KOPT-K1 (cell line): ENCODE results near the gene FYB1.
"Not testable (repeated sequence)": the region's sequence is repeated elsewhere in the genome, so short reads cannot be mapped to it uniquely, and the experiment has no call there.

Source experiments
- H3K27ac ChIP-seq: fragments of 200-600 bp; sonication (generic); 2 replicates; pipeline ENCODE4 v1.5.1; 2016; ENCODE audit warnings: antibody characterized with exemption, mild to moderate bottlenecking, low read depth, low read length; ENCODE audit not compliant: poor library complexity, severe bottlenecking
- H3K36me3 ChIP-seq: fragments of 200-600 bp; sonication (generic); 2 replicates; pipeline ENCODE4 v1.5.1; 2017; ENCODE audit warnings: antibody characterized with exemption, mild to moderate bottlenecking, low read length, moderate library complexity; ENCODE audit not compliant: insufficient read depth
- H3K9me3 ChIP-seq: fragments of 200-600 bp; sonication (generic); 2 replicates; pipeline ENCODE4 v1.5.1; 2017; ENCODE audit warnings: antibody characterized with exemption, low read length, mild to moderate bottlenecking; ENCODE audit not compliant: insufficient read depth, poor library complexity, severe bottlenecking

The FYB1 gene

DNA sequence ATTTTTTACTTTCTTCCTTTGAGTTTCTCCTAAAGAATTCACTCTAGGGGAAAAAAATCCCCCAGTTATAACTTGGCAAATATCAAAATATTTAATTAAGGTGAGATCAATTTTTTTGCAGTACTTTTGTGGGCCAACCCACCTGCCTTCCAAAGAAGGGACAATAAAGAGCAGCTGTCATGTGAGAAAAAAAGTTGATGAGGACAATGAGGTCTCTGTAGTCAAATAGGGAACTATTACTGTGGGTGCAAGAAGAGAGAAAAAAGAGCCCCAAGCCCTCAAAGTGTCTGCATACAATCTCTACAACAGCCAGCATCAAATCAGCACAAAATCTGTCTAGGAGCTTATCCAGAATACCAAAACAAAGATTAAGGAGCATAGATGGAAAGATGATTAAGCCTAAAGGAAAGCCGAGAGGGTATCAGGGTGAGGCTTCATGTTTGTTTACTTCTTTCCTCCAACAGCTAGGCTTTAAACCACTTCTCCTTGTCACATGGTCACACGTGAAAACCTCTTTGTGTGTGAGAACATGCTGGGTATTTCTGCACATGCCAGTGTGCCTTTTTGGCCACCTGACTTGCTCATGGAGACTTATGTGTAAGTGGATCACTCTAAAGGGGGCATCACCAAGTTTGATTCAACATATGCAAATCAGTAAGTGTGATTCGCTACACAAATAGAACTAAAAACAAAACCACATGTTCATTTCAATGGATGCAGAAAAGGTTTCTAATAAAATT is 19.2 kb upstream of the FYB1 start:
- Histone ChIP-seq H3K27ac (no peak overlapping the region), H3K9me3 (peaks cover 9% of the 10 kb centered on the region), H3K36me3 (no peaks in the 10 kb centered on the region)

DNA sequence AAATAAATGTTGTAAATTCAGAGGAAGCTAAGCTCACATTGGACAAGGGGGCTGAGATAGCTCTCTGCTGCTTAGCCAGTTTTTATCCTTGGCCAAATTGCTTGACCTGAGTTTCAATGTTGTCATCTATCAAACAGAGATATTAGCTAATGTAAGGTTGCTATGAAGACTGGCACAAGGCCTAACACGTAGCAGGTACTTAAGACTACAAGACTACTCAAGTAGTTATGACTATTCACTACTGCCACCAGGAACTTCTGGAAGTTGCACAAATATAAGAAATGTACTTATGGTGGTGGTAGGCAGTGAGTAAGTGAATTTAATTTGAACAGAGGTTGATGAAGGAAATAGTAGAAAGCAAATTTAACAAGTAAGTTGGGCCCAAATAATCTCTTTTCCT is 17.4 kb upstream of the FYB1 start:
- Histone ChIP-seq H3K9me3 (peaks cover 9% of the 10 kb centered on the region), H3K36me3 (no peaks in the 10 kb centered on the region), H3K27ac (no peak overlapping the region)

GRCh38 chr5:39235648-39236047 is 16.3 kb upstream of the FYB1 start:
- H3K9me3 ChIP-seq: peaks cover 3% of the 10 kb centered on the region
- H3K27ac ChIP-seq: no peak overlapping the region
- H3K36me3 ChIP-seq: no peaks in the 10 kb centered on the region

DNA sequence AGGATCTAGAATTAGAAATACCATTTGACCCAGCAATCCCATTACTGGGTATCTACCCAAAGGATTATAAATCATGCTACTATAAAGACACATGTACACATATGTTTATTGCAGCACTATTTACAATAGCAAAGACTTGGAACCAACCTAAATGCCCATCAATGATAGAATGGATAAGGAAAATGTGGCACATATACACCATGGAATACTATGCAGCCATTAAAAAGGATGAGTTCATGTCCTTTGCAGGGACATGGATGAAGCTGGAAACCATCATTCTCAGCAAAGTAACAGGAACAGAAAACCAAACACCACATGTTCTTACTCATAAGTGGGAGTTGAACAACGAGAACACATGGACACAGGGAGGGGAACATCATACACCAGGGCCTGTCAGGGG is 15.1 kb upstream of the FYB1 start:
- H3K9me3 ChIP-seq, H3K27ac ChIP-seq, H3K36me3 ChIP-seq: not testable (repeated sequence)

DNA sequence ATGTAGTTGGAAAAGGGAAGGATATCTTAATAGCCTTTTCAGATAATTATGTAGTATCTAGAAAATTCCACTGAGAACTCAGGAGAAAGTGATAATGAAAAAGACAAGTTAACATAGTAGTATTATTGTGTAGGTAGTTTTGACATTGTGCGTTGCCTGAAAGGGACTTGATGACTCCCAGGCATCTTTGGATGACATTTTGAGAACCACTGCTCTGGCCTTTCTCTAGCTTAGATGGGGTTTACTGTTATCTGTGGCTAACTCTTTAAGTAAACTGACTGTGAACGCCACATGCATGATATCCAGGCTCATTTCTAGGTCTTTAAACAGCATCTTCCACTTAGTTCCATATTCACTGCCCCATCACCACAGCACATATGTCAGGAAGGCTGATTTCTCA is 14.4 kb upstream of the FYB1 start:
- Histone ChIP-seq H3K9me3 (no peaks in the 10 kb centered on the region), H3K27ac (no peak overlapping the region), H3K36me3 (no peaks in the 10 kb centered on the region)

DNA sequence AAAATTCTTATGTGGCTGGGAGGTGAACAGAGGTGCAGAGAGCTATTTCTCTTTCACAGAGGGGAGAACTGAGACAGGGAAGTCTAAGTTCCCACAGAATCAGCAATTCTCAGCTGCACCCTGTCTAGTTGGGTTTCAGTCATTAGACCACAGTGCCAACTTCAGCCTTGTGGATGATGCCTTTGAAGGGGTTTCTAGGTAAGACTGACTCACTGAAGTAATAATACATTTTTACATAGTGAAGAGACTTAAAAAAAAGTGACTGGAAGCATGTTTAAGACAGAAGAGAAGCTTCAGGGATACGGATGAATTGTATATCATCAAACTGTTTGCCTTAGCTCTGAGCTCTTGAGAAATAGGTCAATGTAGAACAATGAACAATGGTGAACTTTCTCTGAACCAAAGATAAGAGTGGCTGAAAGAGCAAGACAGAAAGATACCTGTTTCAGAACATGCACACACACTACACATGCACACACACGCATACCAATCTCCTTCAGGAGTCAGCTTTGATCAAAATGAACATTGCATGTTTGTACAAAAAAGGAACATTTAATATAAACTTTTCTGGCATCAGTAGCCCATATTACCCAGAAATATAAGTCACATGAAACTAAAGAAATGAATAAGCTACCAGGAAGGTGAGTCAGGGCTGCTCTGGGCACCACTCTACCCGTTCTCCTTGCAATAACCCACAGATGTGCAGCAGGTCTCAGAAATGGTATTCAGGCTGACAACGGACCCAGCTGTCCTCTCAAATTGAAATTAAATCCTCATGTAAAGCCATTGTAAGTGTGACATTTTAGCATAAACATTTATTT is 12.6 kb upstream of the FYB1 start:
- no peak overlapping the region for H3K27ac ChIP-seq
- no peaks in the 10 kb centered on the region for H3K9me3 ChIP-seq
- no peaks in the 10 kb centered on the region for H3K36me3 ChIP-seq

DNA sequence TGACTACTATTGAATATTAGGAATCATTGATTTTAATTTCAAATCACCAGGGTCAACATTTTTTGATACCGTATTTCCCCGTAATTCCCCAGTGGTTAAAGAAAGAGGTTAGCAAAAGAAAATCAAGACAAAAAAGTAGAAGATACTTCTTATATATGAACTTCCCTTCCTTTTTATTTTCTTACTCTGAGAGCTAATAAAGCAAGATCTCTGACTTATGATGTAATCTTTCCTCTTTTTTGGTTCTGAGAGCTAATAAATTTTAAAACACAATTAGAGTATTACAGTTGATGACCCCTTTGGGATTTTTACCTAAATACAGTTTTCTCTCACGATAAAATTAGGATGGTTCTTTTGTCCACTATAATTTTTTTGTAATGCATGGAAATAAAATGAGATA is 9.2 kb upstream of the FYB1 start:
- Histone ChIP-seq H3K27ac (no peak overlapping the region), H3K36me3 (no peaks in the 10 kb centered on the region)

GRCh38 chr5:39226558-39226957 is 7.2 kb upstream of the FYB1 start:
- H3K27ac ChIP-seq: no peak overlapping the region
- no peaks in the 10 kb centered on the region for H3K36me3 ChIP-seq
- no peaks in the 10 kb centered on the region for H3K9me3 ChIP-seq

More for the DNA sequence above, 9.2 kb upstream of the FYB1 start:
- H3K9me3 ChIP-seq: no peaks in the 10 kb centered on the region

DNA sequence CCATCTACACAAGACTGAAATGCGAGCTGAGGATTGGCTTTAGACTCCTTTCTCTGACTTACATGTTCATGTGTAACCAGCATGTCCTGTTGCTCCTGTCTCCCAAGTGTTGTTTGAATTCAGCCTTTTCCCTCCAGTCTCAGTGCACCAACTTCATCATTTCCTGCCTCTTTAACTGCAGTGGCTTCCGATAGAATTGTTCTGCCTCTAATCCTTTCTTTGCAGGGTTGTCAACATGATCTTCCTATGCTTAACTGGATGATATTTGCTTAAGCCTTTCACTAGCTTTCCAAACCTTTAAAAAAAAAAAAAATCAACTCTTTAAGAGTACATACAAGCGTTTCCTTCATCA is 6.7 kb upstream of the FYB1 start:
- Histone ChIP-seq H3K27ac (no peak overlapping the region), H3K9me3 (no peaks in the 10 kb centered on the region), H3K36me3 (no peaks in the 10 kb centered on the region)

- Histone ChIP-seq H3K27ac (no peak overlapping the region), H3K9me3 (no peaks in the 10 kb centered on the region), H3K36me3 (no peaks in the 10 kb centered on the region)
Observed at GRCh38 chr5:39225405-39226099, 6.2 kb upstream of the FYB1 start.

GRCh38 chr5:39224196-39224761 is 4.9 kb upstream of the FYB1 start:
- Histone ChIP-seq H3K27ac (no peak overlapping the region), H3K36me3 (no peaks in the 10 kb centered on the region), H3K9me3 (no peaks in the 10 kb centered on the region)

DNA sequence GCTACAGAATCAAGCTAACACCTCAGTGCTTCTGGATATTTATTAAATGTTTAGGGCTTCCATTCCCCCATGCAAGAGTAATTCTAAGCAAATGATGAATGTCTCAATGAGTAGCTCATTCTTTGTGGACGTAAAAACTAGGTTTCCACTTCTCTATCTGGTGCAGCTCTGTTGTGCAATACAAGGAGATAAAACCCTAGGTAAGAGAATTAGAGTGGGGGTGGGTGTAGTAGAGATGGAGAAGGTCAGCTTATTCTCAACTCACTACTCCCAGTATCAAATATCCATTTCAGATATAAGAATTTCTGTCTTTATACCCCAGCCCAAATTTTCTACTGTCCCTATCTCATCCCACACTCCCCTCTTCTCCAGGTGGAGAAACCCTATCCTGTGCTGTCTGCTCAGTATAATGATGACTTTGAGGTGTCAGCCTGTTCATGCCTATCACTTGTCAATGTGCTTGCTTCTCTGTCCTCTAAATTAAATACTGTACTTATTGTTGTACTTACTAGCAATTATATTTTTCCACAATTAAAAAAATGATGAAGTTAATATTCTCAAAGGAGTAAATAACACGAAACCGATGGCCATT is 4.3 kb upstream of the FYB1 start:
- no peaks in the 10 kb centered on the region for H3K9me3 ChIP-seq
- no peaks in the 10 kb centered on the region for H3K36me3 ChIP-seq
- H3K27ac ChIP-seq: no peak overlapping the region

- not testable (repeated sequence) for H3K9me3 ChIP-seq, H3K36me3 ChIP-seq, H3K27ac ChIP-seq
Observed at GRCh38 chr5:39221671-39222070, 2.3 kb upstream of the FYB1 start.

DNA sequence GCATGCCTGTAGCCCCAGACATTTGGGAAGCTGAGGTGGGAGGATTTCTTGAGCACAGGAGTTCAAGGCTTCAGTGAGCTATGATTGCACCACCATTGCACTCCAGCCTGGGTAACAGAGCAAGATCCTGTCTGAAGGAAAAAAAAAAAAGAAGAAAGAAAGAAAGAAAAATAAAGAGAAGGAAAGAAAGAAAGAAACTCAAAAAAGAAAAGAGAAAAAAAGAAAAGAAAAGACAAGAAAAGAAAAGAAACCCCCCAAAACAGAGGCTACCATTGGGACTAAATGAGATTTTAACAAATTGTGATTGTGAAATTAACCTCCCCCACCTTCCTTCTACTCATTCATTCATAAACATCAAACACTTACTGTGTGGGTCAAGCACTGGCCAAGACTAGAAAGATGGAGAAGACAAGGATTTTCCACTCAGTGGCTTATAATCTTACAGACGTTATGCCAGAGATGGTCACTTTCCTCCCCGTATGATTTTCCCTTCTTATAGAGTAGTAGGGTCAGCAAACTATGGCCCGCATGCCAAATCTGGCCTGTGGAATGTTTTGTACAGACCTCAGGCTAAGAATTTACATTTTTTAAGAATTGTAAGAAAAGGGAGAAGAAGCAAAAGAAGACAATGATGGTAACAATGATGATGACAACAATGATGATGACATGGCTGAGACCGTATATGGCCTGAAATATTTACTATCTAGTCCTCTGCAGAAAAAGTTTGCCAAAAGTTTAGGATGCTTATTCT is 1.1 kb upstream of the FYB1 start:
- H3K9me3 ChIP-seq: no peaks in the 10 kb centered on the region
- H3K36me3 ChIP-seq: no peaks in the 10 kb centered on the region
- H3K27ac ChIP-seq: no peak overlapping the region
